ENCODE measurements around the gene PDHB. TPM values are rescaled to one million over a fixed set of nuclear protein-coding genes. Genes with fewer than 3 reads are reported as not detected.

Gene PDHB
- total and polyA plus RNA-seq, 5 donors: 115 to 242 (median 135) TPM

DNA sequence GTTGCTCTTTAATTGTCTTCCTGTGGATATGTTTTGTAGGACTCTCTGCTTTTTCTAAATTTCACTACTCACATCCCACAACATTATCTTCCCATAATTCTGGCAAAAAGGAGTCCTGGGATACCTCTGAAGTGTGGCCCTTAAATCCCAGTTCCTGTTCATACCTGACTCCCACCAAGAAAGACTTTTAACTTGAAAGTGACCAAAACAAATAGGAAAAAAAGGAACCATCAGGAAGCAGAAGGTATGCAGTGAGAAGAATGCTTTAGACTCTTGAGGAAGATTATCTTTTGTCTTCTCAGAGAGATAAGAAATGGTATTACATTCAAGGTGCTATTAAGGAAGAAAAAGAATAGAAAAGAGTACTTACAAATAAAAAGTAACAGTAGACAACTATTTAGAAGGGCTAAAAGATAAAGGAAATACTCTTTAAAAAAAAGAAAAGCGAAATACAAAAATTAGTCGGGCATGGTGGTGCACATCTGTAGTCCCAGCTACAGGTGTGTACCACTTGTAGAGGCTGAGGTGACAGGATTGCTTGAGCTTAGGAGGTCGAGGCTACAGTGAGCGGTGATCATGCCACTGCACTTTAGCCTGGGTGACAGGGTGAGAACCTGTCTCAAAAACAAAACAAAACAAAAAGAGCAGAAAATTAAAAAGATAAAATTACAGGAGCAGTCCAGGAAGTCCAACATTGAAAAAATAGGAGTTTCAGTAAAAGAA lies 54.1 kb downstream of the PDHB start:
- no peak for ATAC-seq
- 93% methylated on average over 4 of the region's 4 CpGs for WGBS
- intact Hi-C loops (cut with DNase I): no loop called here
- no peak overlapping the region for H3K27ac ChIP-seq (ENCODE audit: low read length)
- peaks cover 5% of the 10 kb centered on the region for H3K4me1 ChIP-seq (ENCODE audit: control insufficient read depth, insufficient read depth, low read length)
- H3K9me3 ChIP-seq (ENCODE audit: control insufficient read depth, low read length): no peaks in the 10 kb centered on the region
- no peaks in the 10 kb centered on the region for H3K27me3 ChIP-seq (ENCODE audit: control insufficient read depth, insufficient read depth)
- DNase-seq: no peak
- H3K4me3 ChIP-seq (ENCODE audit: low read length): no peak overlapping the region

DNA sequence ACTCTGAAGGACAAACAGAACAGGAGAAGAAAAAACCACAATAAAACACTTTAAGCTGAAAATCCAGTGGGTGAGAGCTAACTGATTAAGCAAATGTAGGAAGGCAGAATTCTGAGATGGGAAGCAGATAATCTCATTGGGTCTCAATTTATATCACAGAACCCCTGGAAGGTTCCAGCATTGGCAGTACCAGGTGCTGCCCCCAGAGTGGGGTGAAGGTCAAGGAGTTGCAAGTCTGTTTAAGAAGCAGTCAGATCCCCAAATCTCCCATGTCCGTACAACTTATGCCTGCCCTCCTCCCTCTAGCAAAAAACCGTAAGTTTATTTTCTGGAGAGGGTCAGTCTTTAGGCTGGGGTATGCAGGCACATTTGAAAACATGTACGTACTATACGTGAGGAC lies 55.9 kb downstream of the PDHB start:
- Histone ChIP-seq H3K27ac (ENCODE audit: low read length) (no peak overlapping the region), H3K4me3 (ENCODE audit: low read length) (no peak overlapping the region), H3K27me3 (ENCODE audit: control insufficient read depth, insufficient read depth) (no peaks in the 10 kb centered on the region), H3K9me3 (ENCODE audit: control insufficient read depth, low read length) (no peaks in the 10 kb centered on the region), H3K4me1 (ENCODE audit: control insufficient read depth, insufficient read depth, low read length) (no peaks in the 10 kb centered on the region)
- intact Hi-C loops (cut with DNase I): no loop called here
- WGBS: 79% methylated on average over 4 of the region's 4 CpGs
- no peak for DNase-seq
- no peak for ATAC-seq

Other genes with a start within 250 kb of the PDHB start
- gene DNASE1L3, start 222.9 kb downstream of the PDHB start, total RNA-seq: 10 to 100 TPM in 1 of 4 donors, 1 to 10 TPM in 3; 4.0 to 14.7 (median 6.3) TPM
- 15.6 TPM for gene DNASE1L3, start 222.9 kb downstream of the PDHB start, polyA plus RNA-seq
- 10 to 100 TPM in 3 of 4 donors, 1 to 10 TPM in 1; 6.1 to 13.4 (median 10.8) TPM for gene ABHD6, start 196.0 kb downstream of the PDHB start, total RNA-seq
- 8.3 TPM for gene ABHD6, start 196.0 kb downstream of the PDHB start, polyA plus RNA-seq
- gene RPP14, start 127.6 kb downstream of the PDHB start, total RNA-seq: 10 to 100 TPM; 15.7 to 24.9 (median 18.3) TPM
- 26.0 TPM for gene RPP14, start 127.6 kb downstream of the PDHB start, polyA plus RNA-seq
- 10 to 100 TPM; 10.1 to 16.9 (median 12.2) TPM for gene HTD2, start 127.3 kb downstream of the PDHB start, total RNA-seq
- 15.5 TPM for gene HTD2, start 127.3 kb downstream of the PDHB start, polyA plus RNA-seq
- 10 to 100 TPM; 11.4 to 17.3 (median 13.7) TPM for gene PXK, start 100.9 kb downstream of the PDHB start, total RNA-seq
- 7.7 TPM for gene PXK, start 100.9 kb downstream of the PDHB start, polyA plus RNA-seq
- gene KCTD6, start 58.3 kb upstream of the PDHB start, total RNA-seq: 10 to 100 TPM in 1 of 4 donors, 1 to 10 TPM in 3; 8.0 to 10.3 (median 8.3) TPM
- 9.7 TPM for gene KCTD6, start 58.3 kb upstream of the PDHB start, polyA plus RNA-seq
- 10 to 100 TPM; 23.4 to 42.2 (median 40.6) TPM for gene ACOX2, start 103.4 kb upstream of the PDHB start, total RNA-seq
- gene ACOX2, start 103.4 kb upstream of the PDHB start, polyA plus RNA-seq: 33.9 TPM
- 10 to 100 TPM; 38.0 to 80.8 (median 58.0) TPM for gene FAM107A, start 143.6 kb upstream of the PDHB start, total RNA-seq
- gene FAM107A, start 143.6 kb upstream of the PDHB start, polyA plus RNA-seq: 52.7 TPM
- gene FAM3D, start 232.9 kb upstream of the PDHB start, total RNA-seq: under 1 TPM; 0.24 to 0.37 (median 0.29) TPM
- gene FAM3D, start 232.9 kb upstream of the PDHB start, polyA plus RNA-seq: 0.14 TPM